A673 (cell line): Measurements from ENCODE around the gene BLOC1S3.

ENCODE experiments used
- EZH2 ChIP-seq: fragments of 200-600 bp; sonication (generic); IDR thresholded peaks from 2 replicates; pipeline ENCODE4 v1.6.1; 2017; ENCODE audit warnings: borderline replicate concordance, low read depth, mild to moderate bottlenecking, mixed read lengths, antibody characterized with exemption, low read length; ENCODE audit not compliant: poor library complexity, severe bottlenecking
- TF ChIP-seq, protein P1 (sequence below): fragments of 300-800, 200-600 bp; sonication (generic); conservative IDR thresholded peaks from 2 replicates; pipeline ENCODE4 v1.5.1; 2017; ENCODE audit warnings: low read depth, mild to moderate bottlenecking, antibody characterized with exemption, low read length, moderate library complexity, mixed read lengths

DNA sequence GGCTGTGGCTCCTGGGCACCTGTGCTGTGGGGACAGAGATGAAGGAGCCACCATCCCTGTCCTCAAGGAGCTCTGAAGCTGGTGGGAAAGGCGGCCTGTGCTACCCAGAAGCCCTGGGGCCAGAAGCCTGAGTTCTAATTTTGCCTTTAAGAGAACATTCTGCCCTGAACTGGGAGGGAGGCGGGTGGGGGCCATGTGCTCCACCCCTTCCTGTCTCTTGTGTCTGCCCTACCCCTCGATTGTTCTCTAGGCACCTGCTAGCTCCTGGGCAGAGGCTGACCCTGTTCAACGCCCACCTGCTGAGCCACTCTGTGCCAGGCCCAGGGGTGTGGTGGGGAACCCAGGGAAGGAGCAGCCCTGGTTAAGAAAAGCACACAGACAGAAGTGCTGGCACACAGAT, 6.4 kb upstream of the BLOC1S3 start:
- TF ChIP-seq, protein P1, sequence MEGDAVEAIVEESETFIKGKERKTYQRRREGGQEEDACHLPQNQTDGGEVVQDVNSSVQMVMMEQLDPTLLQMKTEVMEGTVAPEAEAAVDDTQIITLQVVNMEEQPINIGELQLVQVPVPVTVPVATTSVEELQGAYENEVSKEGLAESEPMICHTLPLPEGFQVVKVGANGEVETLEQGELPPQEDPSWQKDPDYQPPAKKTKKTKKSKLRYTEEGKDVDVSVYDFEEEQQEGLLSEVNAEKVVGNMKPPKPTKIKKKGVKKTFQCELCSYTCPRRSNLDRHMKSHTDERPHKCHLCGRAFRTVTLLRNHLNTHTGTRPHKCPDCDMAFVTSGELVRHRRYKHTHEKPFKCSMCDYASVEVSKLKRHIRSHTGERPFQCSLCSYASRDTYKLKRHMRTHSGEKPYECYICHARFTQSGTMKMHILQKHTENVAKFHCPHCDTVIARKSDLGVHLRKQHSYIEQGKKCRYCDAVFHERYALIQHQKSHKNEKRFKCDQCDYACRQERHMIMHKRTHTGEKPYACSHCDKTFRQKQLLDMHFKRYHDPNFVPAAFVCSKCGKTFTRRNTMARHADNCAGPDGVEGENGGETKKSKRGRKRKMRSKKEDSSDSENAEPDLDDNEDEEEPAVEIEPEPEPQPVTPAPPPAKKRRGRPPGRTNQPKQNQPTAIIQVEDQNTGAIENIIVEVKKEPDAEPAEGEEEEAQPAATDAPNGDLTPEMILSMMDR = no peak
- TF ChIP-seq EZH2 = no peak
